AG04450 (cell line): ENCODE data around the gene CBLN3. TPM values are rescaled to one million over a fixed set of nuclear protein-coding genes. Genes with fewer than 3 reads are reported as not detected.

Experiments used
- CTCF ChIA-PET: fragments of 300-600, 350-600 bp; formaldehyde crosslinking; extraction: SDS; loops from one replicate; lab custom pipeline; 2022; ENCODE audit warnings: antibody characterized with exemption, inconsistent platforms; lab: Charles Lee
- POLR2A ChIA-PET: fragments of 350-600 bp; formaldehyde crosslinking; extraction: SDS; loops from one replicate; lab custom pipeline; 2021; ENCODE audit warnings: antibody characterized with exemption, inconsistent platforms; lab: Yijun Ruan, JAX
- DNase-seq: peaks from one replicate; pipeline ENCODE4 v3.0.0-alpha.2; 2011; ENCODE audit warnings: low read depth, low spot score
- H3K27ac ChIP-seq: one replicate; pipeline ENCODE4 v1.5.1; 2012; ENCODE audit warnings: low read depth, low read length, control low read depth
- H3K27me3 ChIP-seq: one replicate; pipeline ENCODE4 v1.6.0; 2012; ENCODE audit warnings: low read length; ENCODE audit not compliant: control insufficient read depth, insufficient read depth
- H3K4me3 ChIP-seq: 2 replicates; pipeline ENCODE4 v1.5.1; 2011; ENCODE audit warnings: mild to moderate bottlenecking, low read depth, low read length, control low read depth
- H3K9me3 ChIP-seq: 2 replicates; pipeline ENCODE4 v1.5.1; 2012; ENCODE audit warnings: low read length; ENCODE audit not compliant: control insufficient read depth, insufficient read depth
- polyA plus RNA-seq: library from polyadenylated mRNA; depleted of rRNA; stranded (reverse); fragments of >200 nt; gene quantifications from 2 replicates; pipeline ENCODE4 v1.2.3, GENCODE V29; 2011
- TF ChIP-seq, protein P1 (sequence below): IDR thresholded peaks from 2 replicates; pipeline ENCODE4 v1.5.1; 2011; ENCODE audit warnings: low read depth, low read length, control low read depth, inconsistent platforms

The CBLN3 gene
- polyA plus RNA-seq, 1 experiment: 1.8 TPM

DNA sequence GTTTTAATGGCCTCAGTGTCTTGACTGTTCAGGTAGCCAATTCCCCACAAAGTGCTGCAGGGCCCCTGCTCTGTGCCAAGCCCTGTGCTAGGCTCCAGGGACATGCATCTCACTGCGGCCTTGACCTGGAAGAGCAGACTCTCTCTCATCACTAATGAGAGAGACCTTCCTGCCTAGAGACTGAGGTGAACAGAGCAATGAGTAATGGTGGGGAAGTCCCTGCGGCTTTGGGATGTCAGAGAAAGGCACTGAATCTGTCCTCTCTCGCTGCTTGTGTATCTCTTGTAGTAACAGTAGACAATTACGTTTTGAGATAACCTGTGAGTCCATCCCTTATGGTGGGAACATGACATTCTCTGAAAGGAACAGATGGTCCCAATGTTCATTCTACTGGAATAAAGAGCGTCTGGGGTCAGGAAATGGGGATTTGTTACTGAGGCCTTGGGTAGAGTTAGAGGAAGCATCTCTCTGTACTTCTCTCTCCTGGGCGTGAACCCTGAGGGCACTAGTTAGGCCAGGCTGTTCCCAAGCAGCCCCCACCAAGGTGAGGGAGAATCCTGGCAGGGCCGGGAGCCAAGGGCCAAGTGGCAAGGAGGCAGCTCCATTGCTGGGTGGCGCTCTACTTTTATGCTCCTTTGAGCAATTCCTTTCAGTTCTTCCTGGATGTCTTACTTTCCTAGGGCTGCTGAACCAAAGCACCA, 48.0 kb downstream of the CBLN3 start:
- DNase-seq: no peak
- TF ChIP-seq, protein P1, sequence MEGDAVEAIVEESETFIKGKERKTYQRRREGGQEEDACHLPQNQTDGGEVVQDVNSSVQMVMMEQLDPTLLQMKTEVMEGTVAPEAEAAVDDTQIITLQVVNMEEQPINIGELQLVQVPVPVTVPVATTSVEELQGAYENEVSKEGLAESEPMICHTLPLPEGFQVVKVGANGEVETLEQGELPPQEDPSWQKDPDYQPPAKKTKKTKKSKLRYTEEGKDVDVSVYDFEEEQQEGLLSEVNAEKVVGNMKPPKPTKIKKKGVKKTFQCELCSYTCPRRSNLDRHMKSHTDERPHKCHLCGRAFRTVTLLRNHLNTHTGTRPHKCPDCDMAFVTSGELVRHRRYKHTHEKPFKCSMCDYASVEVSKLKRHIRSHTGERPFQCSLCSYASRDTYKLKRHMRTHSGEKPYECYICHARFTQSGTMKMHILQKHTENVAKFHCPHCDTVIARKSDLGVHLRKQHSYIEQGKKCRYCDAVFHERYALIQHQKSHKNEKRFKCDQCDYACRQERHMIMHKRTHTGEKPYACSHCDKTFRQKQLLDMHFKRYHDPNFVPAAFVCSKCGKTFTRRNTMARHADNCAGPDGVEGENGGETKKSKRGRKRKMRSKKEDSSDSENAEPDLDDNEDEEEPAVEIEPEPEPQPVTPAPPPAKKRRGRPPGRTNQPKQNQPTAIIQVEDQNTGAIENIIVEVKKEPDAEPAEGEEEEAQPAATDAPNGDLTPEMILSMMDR: no peak
- ChIA-PET POLR2A (no interaction called here), CTCF (interaction anchor here (0.7 to 1.9 kb wide), 4 partner anchors 16 to 56 kb away, joined by 3 to 8 read pairs (median 4); no protein-coding TSS in a partner anchor)
- Histone ChIP-seq H3K9me3 (no peaks in the 10 kb centered on the region; the same call in 1 of the 2 replicates), H3K4me3 (no peak overlapping the region), H3K27me3 (peaks cover 9% of the 10 kb centered on the region), H3K27ac (no peak overlapping the region)

DNA sequence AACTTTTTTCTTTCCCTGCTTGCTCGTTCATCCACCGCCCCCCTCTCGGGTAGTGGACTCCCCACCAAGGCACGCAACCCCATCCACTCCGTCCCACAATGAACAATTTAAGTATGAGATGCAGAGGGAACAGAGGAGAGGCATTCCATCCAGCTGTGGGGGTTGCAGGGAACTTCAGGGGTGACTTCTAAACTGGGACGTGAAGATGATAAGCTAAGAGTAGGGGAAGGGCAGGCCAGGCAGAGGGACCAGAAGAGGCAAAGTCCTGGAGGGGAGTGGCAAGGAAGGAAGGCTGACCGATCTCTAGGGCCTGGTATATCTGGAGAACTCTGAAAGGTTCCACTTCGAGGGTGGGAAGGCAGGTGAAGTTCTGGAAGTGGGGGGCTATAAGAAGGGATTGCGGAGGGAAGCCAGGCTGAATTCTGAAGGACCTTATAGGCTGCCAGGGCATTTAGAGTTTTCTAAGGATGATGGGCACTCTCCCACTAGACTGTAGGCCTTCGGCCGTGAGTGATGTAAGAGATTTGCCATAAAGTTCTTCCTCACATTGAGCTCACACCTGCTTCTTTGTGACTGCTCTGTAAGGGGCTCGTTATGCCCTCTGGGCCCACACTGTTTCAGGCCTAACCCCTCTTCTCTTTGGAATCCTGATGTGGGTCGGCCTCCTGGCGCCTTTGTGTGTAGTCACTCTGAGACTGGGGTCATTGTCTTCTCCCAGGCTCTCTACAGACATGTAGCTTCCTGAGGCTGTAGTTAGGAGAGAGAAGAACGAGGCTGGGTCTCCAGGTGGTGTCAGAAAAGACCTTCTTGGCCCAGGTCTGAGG, 49.3 kb downstream of the CBLN3 start:
- Histone ChIP-seq H3K4me3 (no peak overlapping the region), H3K9me3 (no peaks in the 10 kb centered on the region; the same call in 1 of the 2 replicates), H3K27me3 (peaks cover 4% of the 10 kb centered on the region), H3K27ac (no peak overlapping the region)
- ChIA-PET CTCF (interaction anchor here (1.2 to 3.0 kb wide), 5 partner anchors 15 to 52 kb away, joined by 4 to 23 read pairs (median 5); no protein-coding TSS in a partner anchor), POLR2A (interaction anchor here (1.6 to 2.3 kb wide), 2 partner anchors 9 to 14 kb away, joined by 3 to 13 read pairs; no protein-coding TSS in a partner anchor)
- DNase-seq: no peak
- TF ChIP-seq, protein P1: no peak

DNA sequence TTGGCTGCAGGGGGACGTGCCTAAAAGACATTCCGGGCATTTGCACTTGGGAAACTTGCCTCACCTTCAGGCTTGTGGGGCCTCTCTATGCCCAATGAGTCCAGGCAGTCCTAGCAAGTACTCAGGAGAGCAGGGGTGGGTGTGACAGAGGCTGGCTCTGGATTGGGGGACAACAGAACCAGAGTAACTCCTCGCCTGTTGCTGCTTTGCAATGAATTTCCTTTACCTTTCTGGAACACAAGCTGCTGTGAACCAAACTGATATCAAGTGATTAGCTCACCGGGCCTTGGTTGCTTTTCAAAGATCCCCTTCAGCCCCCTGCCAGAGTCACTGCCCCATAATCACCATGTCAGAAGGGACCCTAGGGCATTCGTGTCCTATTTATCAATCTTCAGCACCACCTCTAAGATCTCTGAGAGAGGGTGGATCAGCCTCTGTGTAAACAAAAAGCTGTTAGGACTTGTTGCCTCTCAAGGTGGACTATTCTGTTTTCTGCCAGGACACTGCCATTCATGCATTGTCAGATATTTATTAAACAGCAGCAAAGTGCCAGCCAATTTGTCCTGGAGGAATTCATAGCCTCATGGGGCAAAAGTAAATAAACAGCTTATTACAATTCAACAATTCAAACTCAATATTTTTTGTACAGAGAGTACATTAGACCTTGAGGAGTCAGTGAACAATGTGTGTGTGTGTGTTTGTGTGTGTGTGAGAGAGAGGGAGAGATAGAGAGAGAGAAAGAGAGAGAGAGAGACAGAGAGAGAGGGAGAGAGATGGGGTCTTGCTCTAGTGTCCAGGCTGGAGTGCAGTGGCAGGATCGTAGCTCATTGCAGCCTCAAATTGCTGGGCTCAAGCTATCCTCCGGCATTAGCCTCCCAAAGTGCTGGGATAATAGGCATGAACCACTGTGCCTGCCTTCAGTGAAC, 50.2 kb downstream of the CBLN3 start:
- ChIA-PET CTCF (interaction anchor here (1.0 to 3.0 kb wide), 5 partner anchors 14 to 53 kb away, joined by 3 to 23 read pairs (median 6); no protein-coding TSS in a partner anchor), POLR2A (interaction anchor here (0.7 to 2.3 kb wide), 5 partner anchors 9 to 52 kb away, joined by 3 to 13 read pairs (median 3); partner anchors contain the start of genes CBLN3 and KHNYN)
- no peak for DNase-seq
- Histone ChIP-seq H3K9me3 (no peaks in the 10 kb centered on the region; the same call in 1 of the 2 replicates), H3K4me3 (no peak overlapping the region), H3K27ac (no peak overlapping the region), H3K27me3 (peaks cover 4% of the 10 kb centered on the region)
- TF ChIP-seq, protein P1: no peak

DNA sequence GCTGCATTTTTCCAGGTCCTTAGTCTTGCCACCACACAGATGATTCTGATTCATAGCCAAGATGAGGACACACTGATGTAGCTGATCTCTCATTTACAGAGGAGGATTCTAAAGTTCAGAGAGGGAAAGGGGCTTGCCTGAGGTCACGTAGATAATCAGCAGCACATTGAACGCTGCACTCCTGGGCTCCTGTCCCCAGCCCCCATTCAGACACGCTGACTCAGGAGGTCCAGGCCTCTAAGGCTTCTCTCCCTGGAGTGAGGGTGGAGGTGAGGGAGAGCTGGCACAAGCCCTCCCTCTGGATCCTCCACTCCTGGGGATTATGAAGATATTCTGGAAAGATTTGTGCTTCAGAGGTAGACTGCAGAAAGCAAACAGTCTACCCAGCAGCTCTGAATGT, 51.1 kb downstream of the CBLN3 start:
- no peak for DNase-seq
- Histone ChIP-seq H3K27me3 (no peaks in the 10 kb centered on the region), H3K4me3 (no peak overlapping the region), H3K27ac (no peak overlapping the region), H3K9me3 (no peaks in the 10 kb centered on the region; the same call in 1 of the 2 replicates)
- TF ChIP-seq, protein P1: no peak
- ChIA-PET CTCF (interaction anchor here (0.8 to 3.0 kb wide), 4 partner anchors 13 to 59 kb away, joined by 3 to 23 read pairs (median 5); no protein-coding TSS in a partner anchor), POLR2A (interaction anchor here (1.4 to 2.3 kb wide), 4 partner anchors 10 to 53 kb away, joined by 3 to 13 read pairs (median 4); partner anchors contain the start of genes CBLN3 and KHNYN)
